H9 (cell line): ENCODE data around the gene COPS4. TPM values are rescaled to one million over a fixed set of nuclear protein-coding genes. Genes with fewer than 3 reads are reported as not detected.

Source experiments
- DNase-seq: peaks from one replicate; pipeline ENCODE4 v3.0.0-alpha.2; 2017
- H2AFZ ChIP-seq: one replicate; pipeline ENCODE4 v1.6.1; 2013; ENCODE audit warnings: mild to moderate bottlenecking, low read length, control low read depth, moderate library complexity
- H2AK5ac ChIP-seq: 2 replicates; pipeline ENCODE4 v1.6.1; 2013; ENCODE audit warnings: low read length, control low read depth, mixed read lengths; ENCODE audit not compliant: insufficient read length
- H2BK120ac ChIP-seq: one replicate; pipeline ENCODE4 v1.6.1; 2013; ENCODE audit warnings: low read depth, mild to moderate bottlenecking, low read length, control low read depth, inconsistent platforms; ENCODE audit not compliant: poor library complexity, severe bottlenecking
- H2BK12ac ChIP-seq: 2 replicates; pipeline ENCODE4 v1.6.1; 2013; ENCODE audit warnings: low read length, control low read depth, mixed read lengths, low read depth; ENCODE audit not compliant: insufficient read length
- H2BK15ac ChIP-seq: 2 replicates; pipeline ENCODE4 v1.6.1; 2013; ENCODE audit warnings: low read depth, low read length, control low read depth
- H2BK20ac ChIP-seq: one replicate; pipeline ENCODE4 v1.6.1; 2013; ENCODE audit warnings: low read depth, mild to moderate bottlenecking, low read length, control low read depth, inconsistent platforms; ENCODE audit not compliant: poor library complexity, severe bottlenecking
- H2BK5ac ChIP-seq: 2 replicates; pipeline ENCODE4 v1.6.1; 2013; ENCODE audit warnings: low read length, control low read depth, mixed read lengths; ENCODE audit not compliant: insufficient read length
- H3K14ac ChIP-seq: 2 replicates; pipeline ENCODE4 v1.6.1; 2013; ENCODE audit warnings: low read length, control low read depth; ENCODE audit not compliant: insufficient read depth
- H3K18ac ChIP-seq: 2 replicates; pipeline ENCODE4 v1.6.1; 2013; ENCODE audit warnings: low read depth, mild to moderate bottlenecking, mixed read lengths, low read length, control low read depth; ENCODE audit not compliant: insufficient read length
- H3K23ac ChIP-seq: 2 replicates; pipeline ENCODE4 v1.6.1; 2013; ENCODE audit warnings: low read length, control low read depth, mixed read lengths, low read depth; ENCODE audit not compliant: insufficient read length
- H3K23me2 ChIP-seq: 2 replicates; pipeline ENCODE4 v1.6.1; 2013; ENCODE audit warnings: low read depth, mild to moderate bottlenecking, mixed read lengths, low read length, control low read depth; ENCODE audit not compliant: insufficient read length, poor library complexity, severe bottlenecking
- H3K27ac ChIP-seq: 2 replicates; pipeline ENCODE4 v1.5.1; 2013; ENCODE audit warnings: low read length, control low read depth, mixed read lengths, low read depth; ENCODE audit not compliant: insufficient read length
- H3K27me3 ChIP-seq: 2 replicates; pipeline ENCODE4 v1.6.1; 2013; ENCODE audit warnings: low read length, control low read depth, inconsistent platforms; ENCODE audit not compliant: insufficient read depth
- H3K4ac ChIP-seq: 2 replicates; pipeline ENCODE4 v1.6.1; 2013; ENCODE audit warnings: low read depth, mild to moderate bottlenecking, control low read depth, inconsistent platforms, low read length, moderate library complexity
- H3K4me1 ChIP-seq: 2 replicates; pipeline ENCODE4 v1.6.1; 2013; ENCODE audit warnings: low read length, control low read depth, inconsistent platforms; ENCODE audit not compliant: insufficient read depth
- H3K4me2 ChIP-seq: 2 replicates; pipeline ENCODE4 v1.6.1; 2013; ENCODE audit warnings: low read length, control low read depth, mixed read lengths; ENCODE audit not compliant: insufficient read length, insufficient read depth
- H3K56ac ChIP-seq: 2 replicates; pipeline ENCODE4 v1.6.1; 2013; ENCODE audit warnings: low read depth, mild to moderate bottlenecking, mixed read lengths, low read length, control low read depth; ENCODE audit not compliant: insufficient read length
- H3K79me1 ChIP-seq: 2 replicates; pipeline ENCODE4 v1.6.1; 2013; ENCODE audit warnings: low read depth, mild to moderate bottlenecking, moderate library complexity, low read length, control low read depth, inconsistent platforms; ENCODE audit not compliant: insufficient read depth, poor library complexity, severe bottlenecking
- H3K79me2 ChIP-seq: 2 replicates; pipeline ENCODE4 v1.6.1; 2013; ENCODE audit warnings: low read length, control low read depth, inconsistent platforms; ENCODE audit not compliant: insufficient read depth
- H3K9ac ChIP-seq: 2 replicates; pipeline ENCODE4 v1.6.1; 2013; ENCODE audit warnings: low read length, control low read depth, mixed read lengths; ENCODE audit not compliant: insufficient read length; ENCODE audit errors: extremely low read depth
- H3K9me3 ChIP-seq: one replicate; pipeline ENCODE4 v1.6.1; 2013; ENCODE audit warnings: low read depth, low read length, inconsistent platforms; ENCODE audit not compliant: control insufficient read depth
- H3T11ph ChIP-seq: one replicate; pipeline ENCODE4 v1.6.1; 2013; ENCODE audit warnings: mild to moderate bottlenecking, low read length, control low read depth, inconsistent platforms
- H4K20me1 ChIP-seq: one replicate; pipeline ENCODE4 v1.6.1; 2013; ENCODE audit not compliant: control insufficient read depth, insufficient read length, insufficient read depth
- H4K5ac ChIP-seq: 2 replicates; pipeline ENCODE4 v1.6.1; 2013; ENCODE audit warnings: low read depth, mild to moderate bottlenecking, mixed read lengths, low read length, control low read depth; ENCODE audit not compliant: insufficient read length
- H4K8ac ChIP-seq: replicated peaks from 2 replicates; pipeline ENCODE4 v1.6.1; 2013; ENCODE audit warnings: low read length, control low read depth, mixed read lengths, low read depth; ENCODE audit not compliant: insufficient read length
- H4K91ac ChIP-seq: 2 replicates; pipeline ENCODE4 v1.6.1; 2013; ENCODE audit warnings: low read depth, mild to moderate bottlenecking, moderate library complexity, mixed read lengths, low read length, control low read depth; ENCODE audit not compliant: insufficient read length
- H3K27ac Mint-ChIP-seq, 3 experiments: 2 replicates in 2 of 3; 3 replicates in 1 of 3; pipeline ENCODE4 v1.8.0; 2020 to 2021; ENCODE audit warnings: mixed read lengths in 3 of 3, mild to moderate bottlenecking in 1 of 3, moderate library complexity in 1 of 3
- H3K27me3 Mint-ChIP-seq: 2 replicates; pipeline ENCODE4 v1.8.0; 2021; ENCODE audit warnings: low read depth, mild to moderate bottlenecking, moderate library complexity, mixed read lengths
- H3K36me3 Mint-ChIP-seq, 3 experiments: 2 replicates in 2 of 3; 3 replicates in 1 of 3; pipeline ENCODE4 v1.8.0; 2020 to 2021; ENCODE audit warnings: low read depth in 3 of 3, mixed read lengths in 3 of 3; ENCODE audit not compliant: insufficient read depth in 1 of 3
- H3K4me1 Mint-ChIP-seq, 2 experiments: 2 replicates each; pipeline ENCODE4 v1.8.0; 2020; ENCODE audit warnings: mixed read lengths in 2 of 2
- H3K4me3 Mint-ChIP-seq, 2 experiments: 2 replicates in 1 of 2; 3 replicates in 1 of 2; pipeline ENCODE4 v1.8.0; 2020 to 2021; ENCODE audit warnings: mild to moderate bottlenecking in 2 of 2, mixed read lengths in 2 of 2, moderate library complexity in 1 of 2
- H3K9me3 Mint-ChIP-seq, 2 experiments: 2 replicates in 1 of 2; 3 replicates in 1 of 2; pipeline ENCODE4 v1.8.0; 2020; ENCODE audit warnings: mild to moderate bottlenecking in 2 of 2, mixed read lengths in 2 of 2, moderate library complexity in 1 of 2
- WGBS: extraction: QIAGEN DNeasy Blood & Tissue Kit; methylation state at CpG from one replicate; pipeline ENCODE4 v1.1.7; 2013; ENCODE audit warnings: missing lambda C conversion rate, low lambda C conversion rate, mixed read lengths; ENCODE audit not compliant: insufficient read length; ENCODE audit errors: extremely low coverage; 5-methylcytosine and 5-hydroxymethylcytosine counted together
- total RNA-seq: library from RNA; stranded (reverse); gene quantifications from 2 replicates; pipeline ENCODE4 v1.2.1, GENCODE V29; 2021
- TF ChIP-seq, protein P1 (sequence below): fragments of 200-600 bp; sonication (generic); conservative IDR thresholded peaks from 3 replicates; pipeline ENCODE4 v1.8.0; 2021; ENCODE audit warnings: antibody characterized with exemption, mild to moderate bottlenecking

The COPS4 gene
- total RNA-seq, 1 experiment from 2014 or later, result 39.9 TPM

DNA sequence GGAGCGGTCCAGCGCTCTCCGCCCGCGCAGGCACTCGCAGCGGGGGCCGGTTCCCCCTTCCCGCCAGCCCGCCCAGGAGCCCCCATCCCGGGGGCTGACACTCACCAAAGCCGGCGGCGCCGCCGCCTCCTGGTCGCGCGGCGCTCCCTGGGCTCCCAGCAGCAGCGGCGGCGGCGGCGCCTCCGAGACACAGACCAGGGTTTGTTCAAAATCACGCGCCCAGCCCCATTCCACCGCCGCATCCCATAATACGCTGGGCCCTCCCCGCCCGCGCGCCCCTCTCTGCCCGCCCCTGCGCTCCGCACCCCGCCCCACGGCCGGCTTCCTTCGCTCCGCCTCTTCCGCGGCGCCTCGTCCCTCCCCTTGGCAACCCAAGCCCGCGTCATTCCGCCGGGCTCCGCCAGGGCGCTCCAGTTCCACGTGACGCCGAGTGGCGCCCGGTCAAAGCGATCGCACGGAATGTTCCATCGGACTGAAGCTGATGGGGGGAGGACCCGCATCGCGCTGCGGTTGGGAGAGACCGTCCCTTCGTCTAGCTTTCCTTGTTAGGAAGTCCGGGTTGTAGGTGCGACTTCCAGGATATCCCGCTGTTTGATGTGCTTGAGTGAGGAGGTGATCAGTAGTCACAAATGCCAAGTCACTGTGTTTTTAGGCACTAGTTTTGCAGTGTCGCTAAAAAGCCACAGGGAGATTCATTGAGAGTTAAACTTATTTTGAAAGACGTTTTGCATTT lies 22.1 kb upstream of the COPS4 start:
- H3K27me3 Mint-ChIP-seq, result peaks cover 13% of the 10 kb centered on the region
- H3K9ac ChIP-seq, result peak overlapping the region; percentile 70
- no peaks in the 10 kb centered on the region; a peak in 2 of 7 replicates for H3K36me3 Mint-ChIP-seq

More for the DNA sequence above, 22.1 kb upstream of the COPS4 start:
- Histone ChIP-seq H3K4me1 (peaks cover 4% of the 10 kb centered on the region; the same call in 1 of the 2 replicates), H2BK15ac (no peak overlapping the region), H4K8ac (no peak overlapping the region), H3T11ph (no peak overlapping the region), H2AK5ac (no peak overlapping the region), H3K18ac (no peak overlapping the region), H2BK120ac (no peak overlapping the region), H3K79me1 (no peaks in the 10 kb centered on the region), H3K4ac (no peak overlapping the region), H4K5ac (no peak overlapping the region), H2BK5ac (no peak overlapping the region), H3K14ac (no peak overlapping the region), H4K91ac (no peak overlapping the region), H2BK12ac (no peak overlapping the region), H4K20me1 (no peaks in the 10 kb centered on the region), H3K4me2 (peak overlapping the region; percentile 93), H3K23ac (no peak overlapping the region), H3K27ac (no peak overlapping the region), H3K79me2 (no peaks in the 10 kb centered on the region), H2AFZ (no peak overlapping the region), H3K9me3 (no peaks in the 10 kb centered on the region), H3K23me2 (peaks cover 9% of the 10 kb centered on the region), H2BK20ac (no peak overlapping the region), H3K56ac (no peak overlapping the region), H3K27me3 (no peaks in the 10 kb centered on the region)
- Mint-ChIP-seq H3K27ac (peak overlapping the region; percentile 9 to 86 (median 83); a peak in 5 of 7 replicates), H3K4me3 (peak overlapping the region; percentile 66 to 84), H3K9me3 (no peaks in the 10 kb centered on the region), H3K4me1 (peaks cover 32 to 35% of the 10 kb centered on the region in 2 experiments)
- TF ChIP-seq, protein P1, sequence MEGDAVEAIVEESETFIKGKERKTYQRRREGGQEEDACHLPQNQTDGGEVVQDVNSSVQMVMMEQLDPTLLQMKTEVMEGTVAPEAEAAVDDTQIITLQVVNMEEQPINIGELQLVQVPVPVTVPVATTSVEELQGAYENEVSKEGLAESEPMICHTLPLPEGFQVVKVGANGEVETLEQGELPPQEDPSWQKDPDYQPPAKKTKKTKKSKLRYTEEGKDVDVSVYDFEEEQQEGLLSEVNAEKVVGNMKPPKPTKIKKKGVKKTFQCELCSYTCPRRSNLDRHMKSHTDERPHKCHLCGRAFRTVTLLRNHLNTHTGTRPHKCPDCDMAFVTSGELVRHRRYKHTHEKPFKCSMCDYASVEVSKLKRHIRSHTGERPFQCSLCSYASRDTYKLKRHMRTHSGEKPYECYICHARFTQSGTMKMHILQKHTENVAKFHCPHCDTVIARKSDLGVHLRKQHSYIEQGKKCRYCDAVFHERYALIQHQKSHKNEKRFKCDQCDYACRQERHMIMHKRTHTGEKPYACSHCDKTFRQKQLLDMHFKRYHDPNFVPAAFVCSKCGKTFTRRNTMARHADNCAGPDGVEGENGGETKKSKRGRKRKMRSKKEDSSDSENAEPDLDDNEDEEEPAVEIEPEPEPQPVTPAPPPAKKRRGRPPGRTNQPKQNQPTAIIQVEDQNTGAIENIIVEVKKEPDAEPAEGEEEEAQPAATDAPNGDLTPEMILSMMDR, result peak; percentile 58
- DNase-seq, result peak; percentile 97
- no CpG with 5 or more reads among the region's 73 CpGs for WGBS
